ENCODE measurements around the gene CYBB. TPM values are rescaled to one million over a fixed set of nuclear protein-coding genes. Genes with fewer than 3 reads are reported as not detected.

CYBB gene
- total RNA-seq, 1 experiment from 2014 or later = 0.24 TPM

Other genes with a start within 250 kb of the CYBB start
- gene LANCL3, start 208.4 kb upstream of the CYBB start, total RNA-seq (2014; rRNA removed; shearing (Covaris generic)) = 0.03 TPM in 1 of 2 replicates, not detected in the other
- gene XK, start 94.3 kb upstream of the CYBB start, total RNA-seq (2014; rRNA removed; shearing (Covaris generic)) = 1.9 and 2.8 TPM in 2 replicates
- gene DYNLT3, start 67.5 kb downstream of the CYBB start, total RNA-seq (2014; rRNA removed; shearing (Covaris generic)) = 60.0 and 63.7 TPM in 2 replicates
- 0.22 and 0.26 TPM in 2 replicates for gene SYTL5, start 226.5 kb downstream of the CYBB start, total RNA-seq (2014; rRNA removed; shearing (Covaris generic))